Measurements from ENCODE around the gene CD163L1.

GRCh38 chr12:7404275-7404674, 39.7 kb downstream of the CD163L1 start:
- no peak for TF ChIP-seq POLR2A (IDR thresholded peaks at IDR 0.05)
- TF ChIP-seq CTCF (IDR thresholded peaks at IDR 0.05) = no peak

Data from lower leg skin (tissue), 3 donors.